Stimulated activated CD4-positive, alpha-beta T cell treated with anti-CD3 and anti-CD28 coated beads, Interleukin-15, amount 100 ng/mL, for 1 hour (primary cell): ENCODE measurements around the gene DCC.

Source experiments
- DNase-seq, 2 donors: peaks; one replicate each; pipeline ENCODE4 v3.0.0-alpha.2; 2020; ENCODE audit warnings: low read depth in 1 of 2, low spot score in 1 of 2

DCC gene

DNA sequence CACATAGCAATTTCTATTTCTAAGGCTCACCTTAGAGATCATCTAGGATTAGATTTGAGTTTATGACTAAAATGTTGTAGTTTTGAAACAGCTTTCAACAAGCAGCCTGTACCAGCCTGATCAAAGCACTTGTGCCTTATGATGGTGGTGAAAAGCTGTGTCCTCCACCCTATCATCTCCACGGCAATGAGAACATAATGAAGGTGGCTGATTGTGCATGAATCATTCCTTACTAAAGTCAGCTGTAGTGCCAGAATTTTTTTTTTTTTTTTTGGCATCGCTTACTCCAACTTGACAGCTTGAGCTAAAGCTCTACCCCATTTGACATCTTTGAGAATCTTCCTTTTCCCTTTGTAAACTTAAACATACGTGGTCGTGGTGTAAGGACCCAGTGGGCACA, 86.0 kb downstream of the DCC start:
- DNase-seq = no peak

DNA sequence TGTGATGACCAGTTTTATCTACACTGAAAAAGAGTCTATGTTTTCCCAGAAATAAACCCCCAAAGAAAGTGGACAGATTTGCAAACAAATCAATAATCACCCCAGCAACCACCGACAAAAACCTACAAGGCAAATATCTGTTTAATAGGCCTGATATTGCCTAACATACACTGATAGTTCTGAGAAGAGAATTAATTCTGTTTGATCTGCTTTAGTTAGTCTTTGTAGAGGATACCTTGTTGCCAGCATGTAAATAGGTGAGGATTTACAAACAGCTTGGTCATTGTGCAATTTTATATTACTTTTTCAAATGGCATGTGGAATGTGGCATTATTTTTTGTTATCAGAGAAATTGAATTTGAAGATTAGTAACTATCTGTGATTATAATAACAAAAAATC, 86.5 kb downstream of the DCC start:
- no peak for DNase-seq

DNA sequence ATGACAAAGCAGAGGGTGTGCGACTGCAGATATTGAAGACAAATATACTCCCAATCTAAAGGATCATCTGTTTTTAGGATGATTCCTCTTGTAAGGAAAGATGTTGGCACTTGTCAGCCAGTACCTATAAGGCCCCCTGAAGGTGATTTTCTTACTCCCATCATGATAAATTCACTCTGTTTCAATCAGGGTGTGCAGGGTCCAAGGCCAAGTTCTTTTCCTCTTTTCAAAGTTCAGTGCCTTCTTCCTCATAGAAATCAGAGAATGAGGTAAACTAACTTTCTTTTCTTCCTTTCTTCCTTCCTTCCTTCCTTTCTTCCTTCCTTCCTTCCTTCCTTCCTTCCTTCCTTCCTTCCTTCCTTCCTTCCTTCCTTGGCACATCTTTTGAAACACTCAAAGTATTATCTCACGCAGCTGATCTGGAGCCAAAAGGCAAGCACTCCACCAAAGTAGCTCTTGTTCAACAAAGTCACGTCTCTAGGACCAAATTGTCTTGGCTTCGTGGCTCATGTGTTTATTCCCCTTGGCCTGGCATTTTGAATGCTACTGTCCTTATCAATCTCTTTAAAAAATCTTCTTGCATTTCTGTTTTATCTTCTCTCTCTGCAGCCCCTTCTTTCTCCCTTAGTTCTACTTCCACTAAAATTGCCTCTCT, 87.7 kb downstream of the DCC start:
- no peak for DNase-seq

DNA sequence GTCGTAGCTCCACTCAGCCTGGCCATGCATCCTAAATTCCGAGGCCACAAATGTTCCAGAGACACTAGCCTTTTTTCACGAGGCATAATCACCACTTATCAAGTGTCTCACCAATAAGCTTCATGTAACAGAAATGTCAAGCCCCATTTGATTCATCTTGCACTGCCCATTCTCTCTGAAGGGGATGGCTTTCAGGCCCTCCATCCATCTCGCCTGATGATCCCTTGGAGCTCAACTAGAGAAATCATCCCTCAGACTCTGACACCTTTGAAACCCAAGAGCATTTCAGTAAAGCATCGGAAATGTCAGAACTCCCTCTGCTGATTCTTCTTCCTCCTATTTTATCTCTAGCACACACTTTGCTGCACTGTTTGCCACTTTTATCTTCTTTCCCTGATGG, 91.7 kb downstream of the DCC start:
- DNase-seq = no peak

DNA sequence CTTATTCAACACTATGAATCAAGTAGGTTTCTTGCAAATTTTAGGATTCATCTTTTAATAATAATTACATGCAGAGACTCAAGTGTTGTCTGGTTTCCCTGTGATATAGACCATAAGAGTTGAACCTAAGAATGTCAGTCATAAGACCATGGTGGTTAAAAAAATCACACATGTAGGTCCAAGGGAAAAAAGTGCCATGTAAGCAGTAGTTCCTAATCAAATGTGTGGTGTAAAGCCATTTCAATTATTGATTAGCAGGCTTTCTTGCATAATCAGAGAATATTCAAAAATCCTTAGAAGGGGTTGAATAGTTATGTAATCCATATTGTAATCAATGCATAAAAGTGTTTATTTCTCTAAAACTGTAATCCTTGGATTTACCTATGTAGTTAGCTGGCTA, 93.8 kb downstream of the DCC start:
- DNase-seq = no peak

DNA sequence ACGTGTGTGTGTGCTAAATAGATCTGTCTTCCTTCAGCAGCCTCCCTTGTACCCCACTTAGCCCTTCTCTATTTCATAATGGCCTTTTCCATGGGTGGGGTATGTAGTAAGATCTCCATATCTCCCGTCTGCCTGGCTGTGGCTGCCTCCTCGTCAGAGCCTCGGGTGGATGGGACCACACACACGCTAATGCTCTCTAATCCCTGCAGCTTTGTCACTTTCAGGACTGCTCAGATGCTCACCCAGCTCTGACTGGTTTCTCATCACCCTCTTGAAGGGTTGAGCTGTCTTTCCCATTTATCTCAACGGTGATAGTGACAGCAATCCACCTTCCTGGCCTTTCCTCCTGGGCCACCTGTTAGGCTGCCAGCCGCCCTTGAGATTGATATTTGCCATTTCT, 95.3 kb downstream of the DCC start:
- no peak for DNase-seq

DNA sequence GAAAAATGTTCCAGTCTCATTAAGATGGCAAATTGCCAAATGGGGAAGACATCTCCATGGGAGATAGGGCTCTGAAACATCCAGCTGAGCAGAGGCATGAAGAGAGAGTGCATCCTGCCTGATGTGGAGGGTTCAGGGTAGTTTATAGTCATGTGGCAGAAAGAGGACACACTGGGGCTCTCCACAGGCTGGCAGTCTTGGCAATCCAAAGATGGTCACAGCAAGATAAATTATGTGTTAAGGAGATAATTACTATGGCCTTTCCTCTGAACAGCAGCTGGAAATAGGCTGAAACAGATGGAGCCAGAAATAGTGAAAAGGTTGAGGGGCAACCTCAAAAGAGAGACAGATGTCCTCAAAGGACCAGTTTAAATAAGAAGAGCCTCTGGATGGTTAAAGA, 97.2 kb downstream of the DCC start:
- no peak for DNase-seq

DNA sequence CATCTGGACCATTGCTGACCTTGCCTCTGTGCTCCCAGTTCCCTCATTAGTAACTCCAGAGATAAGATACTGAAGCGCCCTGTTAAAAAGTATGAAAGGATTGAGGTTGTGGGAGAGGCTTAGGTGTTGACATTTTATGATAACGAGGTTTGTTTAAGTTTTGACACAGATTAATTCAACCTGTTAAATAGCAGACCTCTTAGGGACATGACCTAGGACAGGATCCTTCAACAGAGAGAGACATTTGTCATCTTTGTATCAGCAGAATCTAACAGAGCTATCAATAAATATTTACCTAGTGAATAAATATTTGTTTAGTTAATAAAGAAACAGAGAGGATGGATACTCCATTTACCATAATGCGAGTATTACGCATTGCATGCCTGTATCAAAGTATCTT, 99.5 kb downstream of the DCC start:
- DNase-seq = no peak

DNA sequence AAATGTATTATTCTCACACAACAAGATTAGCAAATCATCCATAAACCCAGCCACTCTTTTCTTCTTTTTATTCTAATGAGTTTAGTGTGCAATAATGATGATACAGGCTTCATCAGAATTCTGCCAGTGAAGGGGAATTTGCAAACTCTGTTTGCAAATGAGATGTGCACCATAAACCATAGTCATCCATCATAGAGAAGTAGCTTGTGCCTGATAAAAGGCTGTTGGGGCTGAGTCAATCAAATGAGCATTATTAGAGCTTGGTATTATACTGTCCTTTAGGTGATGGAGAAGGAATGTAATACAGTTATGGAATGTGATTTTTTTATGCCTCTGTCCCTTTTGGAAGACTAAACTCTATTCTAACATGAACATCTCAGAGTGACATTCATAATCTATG, 101.8 kb downstream of the DCC start:
- DNase-seq = no peak

DNA sequence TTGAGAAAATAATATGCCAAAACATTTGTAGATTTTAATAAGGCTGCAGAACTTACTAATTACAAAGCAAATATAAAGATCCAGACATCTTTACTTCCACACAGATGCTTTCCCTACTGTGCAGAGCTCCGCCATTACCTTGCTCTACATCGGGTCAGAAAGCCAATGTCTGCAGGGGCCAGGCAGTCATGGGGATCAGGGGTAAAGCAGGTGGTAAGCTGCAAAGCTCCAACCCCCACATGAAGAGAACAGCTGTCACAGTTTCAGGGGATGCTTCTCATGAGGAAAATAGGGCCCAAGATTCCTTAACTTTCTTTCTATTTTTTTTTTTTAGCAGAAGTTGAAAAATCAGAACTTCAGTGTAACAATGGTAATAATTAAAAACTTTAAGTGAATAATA, 102.7 kb downstream of the DCC start:
- no peak for DNase-seq

DNA sequence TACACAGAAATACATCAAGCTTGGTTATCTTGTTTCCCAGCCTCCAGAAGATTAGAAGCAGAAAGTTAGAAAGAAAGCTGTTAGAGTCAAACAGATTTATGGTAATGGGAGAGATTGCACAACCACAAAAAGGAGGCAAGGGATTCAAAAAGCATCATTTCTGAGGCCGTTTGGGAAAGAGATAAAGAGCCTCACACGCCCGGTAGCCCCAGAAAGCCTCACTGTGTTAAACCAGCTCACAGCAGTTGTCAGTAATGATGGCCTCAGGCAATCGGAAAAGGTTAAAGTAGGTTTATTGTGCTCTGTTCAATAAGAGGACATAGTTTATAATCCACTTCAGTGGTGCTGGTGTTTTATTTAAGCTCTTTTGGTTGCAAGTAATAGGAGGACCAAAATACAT, 111.3 kb downstream of the DCC start:
- DNase-seq = no peak

DNA sequence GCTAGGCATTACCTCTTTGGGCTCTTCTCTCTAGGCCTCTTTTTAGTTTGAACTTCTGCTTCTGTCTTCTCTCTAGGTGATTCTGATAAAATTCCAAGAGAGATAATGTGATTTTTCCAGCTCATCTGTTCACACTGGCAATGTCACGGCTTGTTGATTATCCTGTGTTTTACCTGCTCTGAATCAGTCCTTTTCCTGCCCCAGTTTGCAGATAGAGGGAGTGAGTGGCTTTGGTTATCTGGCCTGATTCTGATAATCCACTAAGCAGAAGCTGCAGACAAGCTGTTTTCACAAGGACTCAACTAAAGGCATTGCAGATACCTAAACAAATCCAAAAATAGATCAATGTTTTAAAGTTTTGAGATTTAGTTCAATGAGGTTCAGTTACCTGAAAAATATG, 111.9 kb downstream of the DCC start:
- DNase-seq = no peak

DNA sequence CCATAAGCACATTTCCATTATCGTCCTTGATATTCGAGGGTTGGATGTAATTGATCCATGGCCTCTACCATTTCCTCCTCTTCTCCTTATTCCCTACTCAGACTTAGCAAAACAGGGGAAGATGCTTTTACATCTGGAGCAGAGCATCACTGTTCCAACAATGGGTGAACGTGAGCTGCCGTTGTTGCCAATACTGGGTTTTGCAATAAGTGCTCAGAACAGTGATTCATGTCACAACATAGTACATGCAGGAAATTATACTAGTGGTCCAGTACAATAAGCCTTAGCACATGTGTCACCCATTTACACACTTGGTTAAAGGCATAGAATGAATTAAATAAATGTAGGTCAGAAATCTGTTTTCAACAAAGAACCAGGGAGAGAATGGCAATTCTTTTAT, 112.4 kb downstream of the DCC start:
- no peak for DNase-seq

DNA sequence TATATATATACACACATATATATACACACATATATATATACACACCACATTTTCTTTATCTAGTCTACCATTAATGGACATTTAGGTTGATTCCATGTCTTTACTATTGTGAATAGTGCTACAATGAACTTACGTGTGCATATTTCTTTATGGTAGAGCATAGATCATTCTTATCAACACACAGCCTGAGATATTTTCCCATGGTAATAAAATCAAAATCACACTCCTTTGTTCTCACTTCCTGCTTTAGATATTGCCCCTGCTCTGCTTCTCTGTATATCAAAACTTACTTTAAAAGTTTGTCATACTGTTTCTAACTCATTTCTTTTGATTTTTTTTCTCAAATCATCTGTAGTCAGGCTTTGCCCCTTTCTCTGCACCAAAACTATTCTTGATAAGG, 119.9 kb downstream of the DCC start:
- DNase-seq = no peak

DNA sequence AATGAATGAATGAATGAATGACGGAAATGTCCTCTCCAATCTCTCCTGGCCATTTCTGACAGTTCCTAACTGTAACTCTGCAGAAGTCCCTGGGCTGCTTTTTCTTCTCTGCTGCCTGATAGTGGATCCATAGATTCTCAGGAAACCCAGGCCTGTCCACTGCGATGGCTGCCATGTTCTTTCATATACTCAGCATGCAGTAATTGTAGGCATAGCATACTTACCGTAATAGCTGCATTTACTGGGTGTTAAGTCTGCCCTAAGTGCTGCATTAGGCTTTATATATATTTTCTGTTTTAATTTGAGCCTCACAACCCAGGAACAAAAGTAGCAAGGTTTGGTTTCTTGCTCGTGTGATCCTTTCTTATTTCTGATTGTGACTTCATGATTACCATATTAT, 122.9 kb downstream of the DCC start:
- DNase-seq = no peak

DNA sequence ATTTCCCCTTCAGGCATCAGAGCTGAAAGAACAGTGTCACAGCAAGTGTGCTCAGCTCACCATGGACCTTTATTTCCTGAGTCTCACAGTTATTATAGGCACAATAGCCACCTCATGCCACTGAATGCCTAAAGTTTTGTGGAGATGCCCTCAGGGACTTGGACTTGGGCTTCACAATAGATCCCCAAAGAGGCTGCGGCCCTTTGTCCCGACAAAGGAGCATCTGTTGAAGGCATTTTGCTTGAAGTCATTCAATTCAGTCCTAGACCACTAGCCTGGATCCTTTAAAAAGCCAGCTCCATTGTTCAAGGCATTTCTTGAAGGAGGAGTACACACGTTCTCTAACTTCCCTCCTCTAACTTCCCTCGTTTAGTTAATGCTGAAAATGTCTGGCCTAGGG, 125.4 kb downstream of the DCC start:
- no peak for DNase-seq

DNA sequence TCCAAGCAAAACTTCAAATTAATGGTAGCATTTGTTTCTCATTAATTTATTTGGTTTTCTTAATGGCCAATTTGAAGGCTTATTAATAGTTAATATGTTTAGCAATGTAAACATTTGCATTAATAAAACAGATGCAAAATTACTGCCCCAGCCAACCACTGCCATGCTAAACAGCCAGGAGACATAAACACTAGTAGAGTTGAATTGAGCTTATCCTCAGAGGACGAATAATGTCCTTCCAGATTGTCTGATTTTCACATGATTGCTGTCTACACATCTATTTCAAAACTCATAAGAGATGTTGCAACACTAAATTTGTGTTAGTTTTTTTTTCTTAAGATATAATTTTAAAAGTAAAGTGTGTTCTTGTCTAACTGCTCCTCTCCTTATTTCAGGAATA, 128.5 kb downstream of the DCC start:
- no peak for DNase-seq

DNA sequence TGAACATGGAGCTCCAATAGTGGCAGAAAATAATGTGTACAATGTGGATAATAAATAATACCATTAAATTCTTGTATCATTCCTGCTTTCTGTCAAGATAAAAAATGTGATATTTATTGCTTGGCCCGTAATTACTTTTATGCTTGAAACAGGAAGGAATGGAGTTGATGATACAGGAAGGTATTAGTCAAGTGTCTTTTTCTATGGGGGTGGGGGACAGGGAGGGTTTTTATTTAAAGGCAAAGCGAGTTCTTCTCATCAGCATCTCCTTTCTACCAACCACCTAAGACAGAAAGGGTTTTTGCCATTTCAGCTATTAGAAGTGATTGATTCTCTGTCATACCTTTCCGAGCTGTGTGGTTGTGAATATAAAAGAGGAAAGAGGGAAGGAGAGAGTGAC, 135.3 kb downstream of the DCC start:
- DNase-seq = no peak

DNA sequence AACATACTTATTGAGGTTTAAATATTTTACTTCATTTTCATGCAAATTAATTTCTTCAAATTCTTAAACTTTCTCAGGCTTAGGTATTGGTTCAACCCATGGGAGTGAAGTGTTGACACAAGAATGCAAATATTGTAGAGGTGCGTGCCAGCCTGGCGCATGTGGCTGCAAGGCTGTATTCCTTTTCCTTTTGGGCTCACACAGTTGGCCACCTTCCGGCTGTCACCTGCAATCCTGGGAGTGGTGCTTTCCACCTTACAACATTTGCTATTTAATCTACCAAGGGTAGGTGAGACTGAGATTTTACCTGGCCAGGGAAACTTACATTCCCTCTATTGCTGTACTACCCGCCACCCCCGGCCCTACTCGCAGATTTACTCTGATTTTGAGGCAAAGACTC, 141.1 kb downstream of the DCC start:
- DNase-seq = no peak

DNA sequence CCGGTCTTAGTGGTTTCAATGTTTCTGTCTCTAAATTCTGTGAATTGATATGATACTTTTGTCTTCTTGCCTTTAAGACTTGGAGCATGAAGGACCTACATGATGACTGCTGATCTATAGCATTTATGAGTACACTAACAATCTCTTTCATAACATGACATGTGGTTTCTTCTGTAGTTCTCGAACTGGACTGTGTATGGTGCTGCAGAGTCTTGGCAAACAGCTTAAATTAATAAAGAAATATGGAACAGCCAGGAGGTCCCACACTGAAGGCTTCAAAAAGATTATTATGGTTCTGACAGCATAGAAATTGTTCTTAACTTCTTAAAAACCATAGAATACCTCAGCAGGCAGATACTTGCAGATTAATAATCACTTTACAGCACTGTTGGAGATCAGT, 145.0 kb downstream of the DCC start:
- DNase-seq = no peak

DNA sequence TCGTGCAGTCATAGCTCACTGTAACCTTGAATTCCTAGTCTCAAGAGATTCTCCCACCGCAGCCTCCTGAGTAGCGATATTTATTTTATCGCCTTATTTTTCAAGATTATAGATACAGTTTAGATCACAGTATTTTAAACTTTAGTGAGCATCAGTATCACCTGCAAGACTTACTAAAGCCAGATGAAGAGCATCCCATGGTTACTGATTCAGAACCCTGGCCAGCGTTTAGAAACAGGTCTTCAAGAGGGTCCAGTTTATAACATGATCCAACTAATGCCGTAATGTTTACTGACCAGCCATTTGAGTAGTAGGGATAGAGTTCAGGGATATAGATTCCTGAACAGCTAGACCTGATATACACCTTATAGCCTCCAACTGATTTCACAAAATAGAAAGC, 146.1 kb downstream of the DCC start:
- DNase-seq = no peak

DNA sequence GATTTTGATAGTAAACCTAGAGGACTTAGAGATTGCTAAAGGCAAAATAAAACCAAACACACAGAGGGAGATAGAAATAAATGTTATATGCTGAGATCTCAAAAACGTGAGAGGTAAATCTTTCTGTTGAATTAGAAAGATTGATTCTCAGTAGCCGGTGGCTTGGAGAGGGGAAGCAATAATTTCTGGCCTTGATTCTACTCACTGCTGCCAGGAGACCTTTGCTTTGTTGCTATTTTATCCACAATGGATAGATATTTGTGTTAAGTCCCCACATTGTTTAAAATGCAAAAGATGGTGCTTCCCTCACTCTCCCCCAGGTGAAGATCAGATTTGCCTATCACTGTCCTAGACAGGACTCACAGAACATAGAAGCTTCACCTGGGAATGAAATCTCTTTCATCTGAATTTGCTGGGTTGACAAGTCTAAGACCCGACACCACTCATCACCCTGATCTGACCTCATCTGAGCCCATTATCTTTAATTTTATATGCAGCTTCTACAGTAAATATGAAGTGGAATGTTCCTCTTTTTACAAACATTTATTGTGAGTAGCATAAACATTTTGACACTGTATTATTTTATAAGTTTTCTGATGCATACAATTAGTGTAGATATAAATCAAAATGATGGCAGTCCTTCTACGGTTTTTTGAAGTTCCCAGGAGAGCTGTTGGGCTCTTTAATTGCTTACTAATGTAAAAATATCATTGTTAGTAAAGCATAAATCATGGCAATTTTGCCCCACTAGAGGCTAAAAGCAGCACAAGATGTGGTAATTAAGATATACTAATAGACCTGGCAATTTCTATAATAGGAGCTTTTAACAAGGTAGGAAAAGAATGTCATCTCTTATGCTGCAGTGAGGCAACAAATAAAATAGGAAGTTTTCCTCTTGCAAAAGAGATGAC, 149.7 kb downstream of the DCC start:
- DNase-seq = no peak

DNA sequence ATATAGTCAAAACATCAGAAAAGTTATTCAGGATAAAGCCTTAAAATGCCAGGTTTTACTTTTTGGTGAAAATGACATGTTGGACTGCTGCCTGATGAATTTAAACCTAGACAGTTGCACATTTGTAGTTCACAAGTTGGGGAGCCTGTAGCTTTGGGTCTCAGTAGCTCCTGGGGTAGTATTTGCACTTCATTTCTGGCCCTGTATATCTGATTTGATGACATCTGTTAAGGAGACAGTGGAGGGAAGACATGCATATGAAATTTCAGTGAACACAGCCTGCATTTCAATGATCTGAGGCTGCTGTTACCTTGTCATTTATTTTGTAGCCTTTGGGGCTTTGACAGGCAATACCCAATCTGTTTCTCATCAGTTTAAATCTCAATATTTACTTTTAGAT, 156.4 kb downstream of the DCC start:
- DNase-seq = no peak
